GM19452 (cell line): Measurements from ENCODE around the gene QKI.
A peak's percentile ranks its signal among the peaks of the same experiment; 100 is the strongest.

Experiments used
- ATAC-seq: cut with Tn5 transposase; IDR thresholded peaks from one replicate; pipeline ENCODE4 v1.9.1; 2021; ENCODE audit not compliant: unreplicated experiment

QKI gene

GRCh38 chr6:163390770-163391169, 23.7 kb upstream of the QKI start:
- no peak for ATAC-seq

- ATAC-seq, result no peak
These were observed 22.5 kb upstream of the QKI start for GRCh38 chr6:163391985-163392384.

GRCh38 chr6:163392533-163392932, 22.0 kb upstream of the QKI start:
- no peak for ATAC-seq

- no peak for ATAC-seq
These were observed 20.6 kb upstream of the QKI start for GRCh38 chr6:163393923-163394322.

- ATAC-seq, result no peak
These were observed 19.9 kb upstream of the QKI start for GRCh38 chr6:163394659-163395058.

- no peak for ATAC-seq
These were observed 19.2 kb upstream of the QKI start for GRCh38 chr6:163395122-163395830.

GRCh38 chr6:163395831-163396185, 18.7 kb upstream of the QKI start:
- ATAC-seq, result no peak

GRCh38 chr6:163397326-163397725, 17.2 kb upstream of the QKI start:
- ATAC-seq, result no peak

- no peak for ATAC-seq
These were observed 16.4 kb upstream of the QKI start for GRCh38 chr6:163398115-163398514.

- ATAC-seq, result no peak
These were observed 15.7 kb upstream of the QKI start for GRCh38 chr6:163398815-163399214.

GRCh38 chr6:163400509-163400908, 14.0 kb upstream of the QKI start:
- ATAC-seq, result no peak

- no peak for ATAC-seq
These were observed 13.3 kb upstream of the QKI start for GRCh38 chr6:163401039-163401885.

GRCh38 chr6:163402616-163403015, 11.9 kb upstream of the QKI start:
- no peak for ATAC-seq

- ATAC-seq, result no peak
These were observed 9.7 kb upstream of the QKI start for GRCh38 chr6:163404825-163405265.

GRCh38 chr6:163405412-163406309, 8.9 kb upstream of the QKI start:
- peak; percentile 85 for ATAC-seq

GRCh38 chr6:163406366-163406765, 8.2 kb upstream of the QKI start:
- peak; percentile 17 for ATAC-seq

GRCh38 chr6:163406830-163407229, 7.7 kb upstream of the QKI start:
- ATAC-seq, result no peak

GRCh38 chr6:163408352-163408991, 6.0 kb upstream of the QKI start:
- ATAC-seq, result no peak

- ATAC-seq, result no peak
These were observed 4.8 kb upstream of the QKI start for GRCh38 chr6:163409712-163410111.

- no peak for ATAC-seq
These were observed 2.2 kb upstream of the QKI start for GRCh38 chr6:163412341-163412740.

GRCh38 chr6:163412801-163413344, 1.6 kb upstream of the QKI start:
- ATAC-seq, result no peak
